K562 (cell line): ENCODE data around the gene MEX3C. TPM values are rescaled to one million over a fixed set of nuclear protein-coding genes. Genes with fewer than 3 reads are reported as not detected.

ENCODE experiments used
- AFF1 ChIP-seq, 2 experiments: fragments of 450-650 bp; IDR thresholded peaks; 2 replicates each; pipeline ENCODE4 v1.6.1; 2018; ENCODE audit warnings: mild to moderate bottlenecking in 2 of 2, low read depth in 1 of 2; ENCODE audit not compliant: partially characterized antibody in 2 of 2
- CGGBP1 ChIP-seq: fragments of 250-450 bp; sonication (Bioruptor Pico); IDR thresholded peaks from 2 replicates; pipeline ENCODE4 v1.9.0; 2021; ENCODE audit warnings: mild to moderate bottlenecking
- CREM ChIP-seq: IDR thresholded peaks from 2 replicates; pipeline ENCODE4 v1.6.1; 2014; ENCODE audit warnings: antibody characterized with exemption, low read depth
- MBD2 ChIP-seq: sonication (generic); IDR thresholded peaks from 2 replicates; pipeline ENCODE4 v1.6.1; 2016; ENCODE audit warnings: low read depth, borderline replicate concordance
- MIER1 ChIP-seq: fragments of 450-650 bp; IDR thresholded peaks from 2 replicates; pipeline ENCODE4 v1.6.1; 2016; ENCODE audit warnings: antibody characterized with exemption, mild to moderate bottlenecking, low read depth
- NFXL1 ChIP-seq: fragments of 450-650 bp; formaldehyde crosslinking; IDR thresholded peaks from 2 replicates; pipeline ENCODE4 v1.4.0; 2021; ENCODE audit warnings: mild to moderate bottlenecking
- NR4A1 ChIP-seq, 2 experiments: fragments of 250-450 bp in 1 of 2; fragments of 450-650 bp in 1 of 2; sonication (Bioruptor Pico) in 1 of 2; IDR thresholded peaks; 2 replicates each; pipeline versions ENCODE4 v1.4.0 to v1.6.1; 2016 to 2020; ENCODE audit warnings: mild to moderate bottlenecking in 2 of 2, missing compliant biosample characterization in 1 of 2, missing genetic modification characterization in 1 of 2, moderate library complexity in 1 of 2
- POLR2AphosphoS5 ChIP-seq: IDR thresholded peaks from 2 replicates; pipeline ENCODE4 v1.6.1; 2011; ENCODE audit warnings: mild to moderate bottlenecking, low read depth, low read length, moderate library complexity; ENCODE audit not compliant: control insufficient read depth, insufficient read depth
- U2AF1 ChIP-seq: fragments of 200-400 bp; formaldehyde crosslinking; optimal IDR thresholded peaks from 2 replicates; pipeline ENCODE3; 2017; ENCODE audit warnings: mild to moderate bottlenecking, low read depth, low read length, moderate library complexity
- ZC3H11A ChIP-seq: IDR thresholded peaks from 2 replicates; pipeline ENCODE4 v1.6.1; 2012; ENCODE audit warnings: low read depth, low read length, improper control_type of control experiment
- ZNF707 ChIP-seq: fragments of 250-450 bp; sonication (Bioruptor Pico); conservative IDR thresholded peaks from 2 replicates; pipeline ENCODE4 v1.8.0; 2022; ENCODE audit warnings: inconsistent platforms, mild to moderate bottlenecking, moderate library complexity
- polyA plus RNA-seq, 8 experiments: library from polyadenylated mRNA; depleted of rRNA in 4 of 8; stranded (reverse) in 5 of 8; unstranded in 3 of 8; fragments of >200 nt; fragmentation: Nextera tagmentation in 2 of 8; fragmentation: Illumina TruSeq in 1 of 8; extraction: Ambion mirVana in 2 of 8; extraction: Trizol in 1 of 8; gene quantifications; 2 replicates each; pipeline versions ENCODE4 v1.2.1 to v1.2.3, GENCODE V29; 2011 to 2014; ENCODE audit warnings: inconsistent platforms in 1 of 8, missing spikeins in 1 of 8
- total RNA-seq, 7 experiments: library from RNA; depleted of rRNA in 6 of 7; stranded (reverse); fragments of >200 nt in 6 of 7; fragmentation: Illumina TruSeq in 2 of 7; extraction: Trizol in 2 of 7; gene quantifications; 2 replicates each; pipeline versions ENCODE4 v1.2.1 to v1.2.3, GENCODE V29; 2011 to 2021; ENCODE audit warnings: low replicate concordance in 1 of 7

Gene MEX3C
- total and polyA plus RNA-seq, 9 of the 15 experiments (the other 6 are each of a cell fraction or from before 2014, with no cell fraction given), result 2.4 to 14.2 (median 10.6) TPM

GRCh38 chr18:51164761-51165281, 32.7 kb downstream of the MEX3C start (continued):
- no peak for TF ChIP-seq AFF1 (IDR thresholded peaks at IDR 0.05; ENCODE audit: low read depth in 1 of 2, partially characterized antibody in 2 of 2)
- no peak for TF ChIP-seq CREM
- no peak for TF ChIP-seq ZC3H11A
- TF ChIP-seq MIER1, result no peak
- TF ChIP-seq POLR2AphosphoS5, result no peak
- no peak for TF ChIP-seq U2AF1
- no peak for TF ChIP-seq NFXL1 (CRISPR knock-in tag)
- TF ChIP-seq CGGBP1 (CRISPR knock-in tag), result no peak
- no peak for TF ChIP-seq MBD2
- TF ChIP-seq ZNF707 (CRISPR knock-in tag), result no peak
- no peak for TF ChIP-seq NR4A1 (CRISPR knock-in tag; IDR thresholded peaks at IDR 0.05)
- no peak for TF ChIP-seq NR4A1 (tag; IDR thresholded peaks at IDR 0.05)
